HFFc6 (cell line): ENCODE results near the gene RSF1. TPM values are rescaled to one million over a fixed set of nuclear protein-coding genes. Genes with fewer than 3 reads are reported as not detected.

Experiments used
- DNase-seq: peaks from one replicate; pipeline ENCODE4 v3.0.0-alpha.2; 2018
- H3K27ac Mint-ChIP-seq: 2 replicates; pipeline ENCODE4 v1.8.0; 2020; ENCODE audit warnings: mild to moderate bottlenecking, mixed read lengths
- H3K27me3 Mint-ChIP-seq: 2 replicates; pipeline ENCODE4 v1.8.0; 2021; ENCODE audit warnings: mild to moderate bottlenecking, moderate library complexity, mixed read lengths; ENCODE audit not compliant: insufficient read depth
- H3K36me3 Mint-ChIP-seq: 2 replicates; pipeline ENCODE4 v1.8.0; 2021; ENCODE audit warnings: low read depth, mixed read lengths
- H3K4me1 Mint-ChIP-seq: 2 replicates; pipeline ENCODE4 v1.8.0; 2020; ENCODE audit warnings: low read depth, mixed read lengths
- H3K4me3 Mint-ChIP-seq: 2 replicates; pipeline ENCODE4 v1.8.0; 2020; ENCODE audit warnings: mild to moderate bottlenecking, moderate library complexity, mixed read lengths
- H3K9me3 Mint-ChIP-seq: 2 replicates; pipeline ENCODE4 v1.8.0; 2020; ENCODE audit warnings: mild to moderate bottlenecking, mixed read lengths
- CTCF ChIP-seq: fragments of 200-600 bp; sonication (generic); IDR thresholded peaks from 2 replicates; pipeline ENCODE4 v1.5.0; 2021; ENCODE audit warnings: antibody characterized with exemption, mild to moderate bottlenecking
- total RNA-seq, 6 experiments: library from RNA; stranded (reverse); fragmentation: NEBNext Ultra II Directional; extraction: Animal tissue kit (Norgen Biotek cat#: 25700); gene quantifications; 2 replicates in 1 of 6; 3 replicates in 5 of 6; pipeline ENCODE4 v1.2.3, GENCODE V29; 2021

RSF1 gene
- total RNA-seq, 6 experiments from 2014 or later = 44.7 to 59.2 (median 55.3) TPM

GRCh38 chr11:77776455-77776854, 44.1 kb downstream of the RSF1 start:
- Mint-ChIP-seq H3K4me3 (no peak overlapping the region), H3K9me3 (no peaks in the 10 kb centered on the region), H3K4me1 (peaks cover 20% of the 10 kb centered on the region), H3K36me3 (no peaks in the 10 kb centered on the region), H3K27ac (no peak overlapping the region), H3K27me3 (no peaks in the 10 kb centered on the region)
- DNase-seq = peak; percentile 9
- peak; percentile 74 for TF ChIP-seq CTCF

GRCh38 chr11:77775936-77776335, 44.6 kb downstream of the RSF1 start:
- peaks cover 26% of the 10 kb centered on the region for H3K4me1 Mint-ChIP-seq
- no peak overlapping the region for H3K27ac Mint-ChIP-seq
- H3K9me3 Mint-ChIP-seq = no peaks in the 10 kb centered on the region
- TF ChIP-seq CTCF = no peak
- H3K4me3 Mint-ChIP-seq = no peak overlapping the region
- no peaks in the 10 kb centered on the region for H3K36me3 Mint-ChIP-seq
- DNase-seq = no peak
- H3K27me3 Mint-ChIP-seq = no peaks in the 10 kb centered on the region

- Mint-ChIP-seq H3K27me3 (no peaks in the 10 kb centered on the region), H3K36me3 (no peaks in the 10 kb centered on the region), H3K27ac (no peak overlapping the region), H3K4me3 (no peak overlapping the region), H3K9me3 (no peaks in the 10 kb centered on the region), H3K4me1 (peaks cover 13% of the 10 kb centered on the region)
- DNase-seq = no peak
- TF ChIP-seq CTCF = no peak
These were observed 49.4 kb downstream of the RSF1 start for GRCh38 chr11:77771135-77771534.

- Mint-ChIP-seq H3K27ac (no peak overlapping the region), H3K9me3 (no peaks in the 10 kb centered on the region), H3K4me3 (no peak overlapping the region), H3K27me3 (no peaks in the 10 kb centered on the region), H3K36me3 (no peaks in the 10 kb centered on the region), H3K4me1 (peaks cover 13% of the 10 kb centered on the region)
- no peak for DNase-seq
- no peak for TF ChIP-seq CTCF
These were observed 49.9 kb downstream of the RSF1 start for GRCh38 chr11:77770629-77771028.

- H3K27ac Mint-ChIP-seq = no peak overlapping the region
- peaks cover 14% of the 10 kb centered on the region; the same call in 1 of the 2 replicates for H3K36me3 Mint-ChIP-seq
- DNase-seq = no peak
- no peaks in the 10 kb centered on the region for H3K9me3 Mint-ChIP-seq
- no peaks in the 10 kb centered on the region for H3K4me1 Mint-ChIP-seq
- H3K27me3 Mint-ChIP-seq = peaks cover 1% of the 10 kb centered on the region; the same call in 1 of the 2 replicates
- H3K4me3 Mint-ChIP-seq = no peak overlapping the region
- TF ChIP-seq CTCF = no peak
These were observed 58.1 kb downstream of the RSF1 start for GRCh38 chr11:77762426-77762825.

GRCh38 chr11:77761491-77761890, 59.0 kb downstream of the RSF1 start:
- H3K36me3 Mint-ChIP-seq = peaks cover 19% of the 10 kb centered on the region; the same call in 1 of the 2 replicates

More at GRCh38 chr11:77761491-77761890, 59.0 kb downstream of the RSF1 start:
- no peak for DNase-seq
- Mint-ChIP-seq H3K4me1 (peaks cover 8% of the 10 kb centered on the region), H3K27me3 (peaks cover 1% of the 10 kb centered on the region; the same call in 1 of the 2 replicates), H3K27ac (no peak overlapping the region), H3K9me3 (no peaks in the 10 kb centered on the region), H3K4me3 (no peak overlapping the region)
- TF ChIP-seq CTCF = no peak
